Activated CD4-positive, alpha-beta T cell treated with anti-CD3 and anti-CD28 coated beads for 24 hours (primary cell): ENCODE results near the gene RAD51B.

Experiments used
- DNase-seq, 2 donors: peaks; one replicate each; pipeline ENCODE4 v3.0.0-alpha.2; 2020; ENCODE audit warnings: low read depth in 2 of 2

RAD51B gene

DNA sequence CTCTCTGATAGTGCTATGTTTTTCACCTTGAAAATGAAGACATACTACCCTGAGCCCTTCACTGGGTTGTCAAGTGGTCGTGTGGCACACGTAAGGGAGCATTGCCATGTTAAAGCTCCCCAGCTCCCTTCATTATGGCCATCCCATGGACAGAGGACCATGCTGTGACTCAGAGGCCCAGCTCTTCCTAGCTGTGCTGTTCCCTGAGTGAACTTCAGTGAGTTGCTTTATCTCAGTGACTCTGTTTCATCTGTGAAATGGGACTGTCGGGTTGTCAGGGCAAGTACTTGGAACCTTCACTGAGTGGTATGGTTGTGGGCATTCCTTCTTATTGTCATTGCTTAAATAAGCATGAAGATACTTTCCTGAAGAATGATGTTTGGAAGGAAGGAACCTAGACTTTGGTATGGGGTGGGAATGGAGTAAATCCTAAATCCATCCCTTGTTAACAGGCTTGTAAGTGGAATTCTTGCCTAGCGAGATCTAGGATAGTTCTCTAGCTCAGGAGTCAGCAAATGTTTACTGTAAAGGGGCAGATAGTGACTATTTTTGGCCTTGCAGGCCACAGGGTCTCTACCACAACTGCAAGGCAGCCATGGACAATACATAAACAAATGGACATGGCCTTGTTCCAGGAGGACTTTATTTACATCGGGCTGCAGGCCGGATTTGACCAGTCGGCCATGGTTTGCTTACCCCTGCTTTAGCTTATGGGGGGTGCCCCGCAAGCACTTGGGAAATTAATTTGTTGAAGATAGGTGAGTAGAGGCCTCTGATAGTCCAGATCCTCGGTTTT, 689.8 kb downstream of the RAD51B start:
- DNase-seq = no peak

DNA sequence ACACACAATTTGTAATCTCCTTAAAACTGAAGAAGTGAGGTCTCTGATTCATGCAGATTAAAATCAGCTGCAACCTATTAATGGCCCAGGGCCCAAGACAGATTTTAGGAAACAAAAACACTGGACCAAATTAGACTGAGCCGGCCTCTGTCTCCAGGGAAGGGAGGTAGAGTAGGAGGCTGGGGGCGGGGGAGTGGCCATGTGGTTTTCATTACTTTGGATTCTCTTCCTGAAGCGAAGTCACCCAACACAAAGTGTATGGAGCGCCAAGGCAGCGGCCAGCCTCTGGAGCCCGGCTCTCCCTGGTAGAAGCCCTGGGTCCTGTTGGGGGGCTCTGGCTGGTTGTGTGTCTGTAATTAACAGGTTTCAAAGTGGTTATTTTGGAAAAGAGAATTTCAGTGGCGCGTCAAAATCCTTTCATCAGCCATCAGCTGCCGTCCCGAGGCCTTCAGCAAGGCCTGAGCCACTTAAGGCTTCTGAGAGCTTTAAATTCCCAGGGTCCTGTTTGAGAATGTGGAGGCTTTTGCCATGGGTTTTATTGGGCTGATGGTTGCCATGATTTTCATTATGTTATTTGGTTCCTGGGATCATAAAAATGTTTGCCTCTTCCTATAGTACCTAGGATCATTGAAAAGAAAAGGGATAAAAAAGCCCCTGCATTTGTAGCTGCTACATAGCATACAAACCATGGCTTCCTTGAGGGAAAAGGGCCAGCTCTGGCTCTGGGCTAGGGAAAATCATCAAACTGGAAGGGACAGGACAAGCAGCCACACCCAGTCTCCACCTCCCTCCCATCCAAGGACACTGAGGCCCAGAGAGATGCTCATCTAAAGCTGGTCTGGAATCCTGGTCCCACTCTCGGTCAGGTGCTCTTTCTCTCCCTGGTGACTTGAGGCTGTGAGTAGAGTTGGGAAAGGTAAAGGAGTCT, 690.9 kb downstream of the RAD51B start:
- DNase-seq = no peak

DNA sequence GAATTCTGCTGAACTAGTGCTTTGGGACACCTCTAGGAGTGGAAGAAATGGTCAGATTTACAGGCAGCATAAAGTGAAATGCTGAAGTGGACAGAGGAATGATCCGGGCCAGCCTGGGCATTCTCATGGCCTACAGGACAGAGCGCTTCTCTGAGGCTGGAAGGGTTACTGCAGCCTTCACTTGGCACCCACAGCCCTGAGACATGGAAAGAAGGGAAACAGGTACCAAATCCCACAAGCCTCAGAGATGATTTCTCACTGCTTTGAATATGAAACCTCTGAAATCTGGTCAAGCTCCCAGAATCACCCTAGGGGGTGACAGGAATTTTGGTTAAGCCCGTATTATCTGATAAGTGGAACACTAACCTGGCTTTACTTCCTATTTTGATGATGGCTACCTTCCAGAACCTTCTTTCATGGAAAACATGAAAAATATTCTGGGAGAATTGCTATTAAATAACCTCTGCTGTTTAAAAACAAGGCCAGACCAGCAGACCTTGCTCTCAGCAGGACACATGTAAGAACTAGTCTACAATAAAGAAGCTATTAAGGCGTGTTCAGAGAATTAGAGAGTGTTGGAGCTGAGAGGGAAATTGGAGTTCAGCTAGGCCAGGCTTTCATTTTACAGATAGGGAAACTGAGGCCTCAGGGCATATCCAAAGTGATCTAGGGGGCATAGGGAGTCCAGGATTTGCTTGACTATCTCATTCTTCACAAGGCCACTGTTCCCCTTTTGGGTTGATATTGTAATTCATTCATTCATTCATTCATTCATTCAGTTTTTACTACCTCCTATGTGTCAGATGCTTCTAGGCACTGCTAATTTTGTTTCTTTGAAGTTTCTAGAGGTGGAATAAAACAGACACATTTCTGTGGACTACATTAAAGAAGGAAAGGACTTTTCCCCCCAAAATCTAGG, 691.8 kb downstream of the RAD51B start:
- DNase-seq = no peak

DNA sequence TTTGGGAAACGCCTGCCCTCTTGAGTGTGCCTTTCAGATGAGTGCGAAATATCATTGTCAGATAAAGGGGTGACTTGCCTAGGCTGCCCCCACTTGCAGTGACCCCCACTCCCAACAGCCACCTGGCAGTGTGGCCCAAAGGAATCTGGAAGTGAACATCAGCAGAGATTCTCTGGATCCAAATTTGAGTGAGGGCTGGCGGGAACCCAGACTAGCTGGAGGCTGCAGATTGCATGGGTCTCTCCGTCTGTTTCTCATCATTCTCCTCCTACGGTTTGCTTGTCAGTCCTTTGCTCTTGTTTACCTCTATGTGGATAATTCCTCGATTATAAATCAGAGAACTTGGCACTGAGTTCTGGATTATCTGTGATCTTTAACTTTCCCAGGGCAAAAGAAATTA, 692.5 kb downstream of the RAD51B start:
- DNase-seq = no peak

DNA sequence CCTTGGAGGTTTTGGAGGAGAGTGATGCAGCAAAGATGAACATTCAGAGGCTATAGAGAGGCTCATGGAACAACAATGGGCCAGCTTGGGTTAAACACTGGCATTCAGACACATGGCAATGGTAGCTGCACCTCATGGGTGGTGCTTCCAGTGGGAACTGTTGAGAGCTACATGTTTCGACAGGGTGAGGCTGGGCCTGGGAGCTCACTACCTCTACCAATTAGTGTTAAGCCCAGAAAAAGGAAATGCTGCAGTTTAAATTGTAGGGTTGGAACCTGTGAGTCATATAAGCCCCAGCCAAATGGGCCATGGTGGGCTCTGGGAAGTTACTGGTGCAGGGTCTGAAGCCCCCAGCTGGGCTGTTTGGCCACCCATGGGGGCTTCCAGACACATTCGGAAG, 693.6 kb downstream of the RAD51B start:
- no peak for DNase-seq

DNA sequence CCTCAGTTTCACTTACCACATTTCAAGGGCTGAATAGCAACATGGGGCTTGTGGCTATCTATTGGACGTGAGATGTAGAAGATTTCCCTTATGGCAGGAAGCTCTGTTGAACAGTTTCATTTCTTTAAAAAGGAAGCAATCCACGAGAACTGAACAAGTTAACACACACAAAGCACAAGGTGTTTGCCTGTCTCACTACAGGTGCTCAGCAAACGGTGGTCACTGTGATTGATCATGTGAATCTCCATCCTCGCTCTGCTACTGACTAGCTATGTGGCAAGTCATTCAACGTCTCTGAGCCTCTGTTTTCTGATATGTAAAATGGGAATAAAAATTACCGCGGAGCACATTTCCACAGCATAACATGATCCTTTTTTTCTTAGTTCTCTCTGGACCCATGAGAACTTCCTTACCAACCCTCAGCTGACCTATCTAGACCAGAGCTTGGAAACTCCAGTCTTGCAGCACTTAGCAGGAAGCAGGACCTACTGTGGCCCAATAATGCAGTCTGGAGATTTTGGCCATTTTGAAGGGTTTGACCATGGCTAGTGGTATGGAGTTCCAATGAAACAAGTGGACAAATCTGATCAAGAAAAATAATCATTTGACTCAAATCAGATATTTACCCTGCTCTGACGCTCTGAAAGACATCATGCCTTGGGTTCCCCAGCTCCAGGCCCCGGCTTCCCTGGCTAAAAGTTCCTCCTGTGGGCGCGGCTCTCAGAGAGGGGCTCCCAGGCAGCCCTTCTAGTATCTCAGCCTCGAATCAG, 694.4 kb downstream of the RAD51B start:
- no peak for DNase-seq

DNA sequence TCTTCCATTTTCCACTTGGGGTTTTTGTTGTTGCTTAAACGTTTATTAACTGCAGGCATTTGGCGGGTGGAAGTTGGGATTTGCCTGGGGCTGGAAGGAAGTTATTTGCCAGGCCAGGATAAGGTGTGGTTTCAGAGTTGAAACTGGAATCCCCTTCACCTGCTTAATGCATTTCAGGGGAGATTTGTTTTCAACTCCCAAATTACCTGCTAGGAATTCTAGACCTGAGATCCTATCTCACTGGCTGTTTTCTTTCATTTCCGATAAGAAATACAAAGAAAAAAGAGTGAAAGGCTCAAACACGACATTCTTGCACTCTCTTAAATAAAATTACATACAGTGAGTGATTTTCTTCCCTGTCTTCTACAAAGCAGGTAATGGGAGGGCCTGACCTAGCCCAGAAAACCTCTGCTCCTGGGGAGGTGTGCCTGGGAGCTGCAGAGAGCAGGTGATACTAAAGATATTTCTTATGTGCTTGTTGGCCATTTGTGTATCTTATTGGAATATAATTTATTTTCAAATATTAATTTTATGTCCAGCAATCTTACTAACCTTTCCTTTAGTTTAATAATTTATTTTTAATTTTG, 695.1 kb downstream of the RAD51B start:
- DNase-seq = no peak

DNA sequence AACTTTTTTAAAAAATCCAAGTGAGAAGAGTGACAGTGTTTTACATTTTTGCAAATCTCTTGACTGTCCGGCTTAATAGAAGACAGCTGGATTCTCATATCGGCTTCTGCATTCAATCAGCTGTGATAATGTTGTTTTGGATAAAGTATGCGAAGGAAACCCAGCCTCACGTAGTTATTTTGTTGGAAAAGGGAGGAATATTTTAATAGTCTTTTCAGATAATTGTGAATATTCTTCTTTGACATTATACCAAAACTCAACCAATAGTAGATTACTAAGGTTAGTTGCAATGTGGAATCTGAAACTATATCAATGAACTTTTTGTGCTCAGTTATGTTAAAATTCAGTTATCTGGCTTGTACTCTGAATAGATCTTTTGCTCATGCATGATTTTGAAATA, 696.8 kb downstream of the RAD51B start:
- no peak for DNase-seq

DNA sequence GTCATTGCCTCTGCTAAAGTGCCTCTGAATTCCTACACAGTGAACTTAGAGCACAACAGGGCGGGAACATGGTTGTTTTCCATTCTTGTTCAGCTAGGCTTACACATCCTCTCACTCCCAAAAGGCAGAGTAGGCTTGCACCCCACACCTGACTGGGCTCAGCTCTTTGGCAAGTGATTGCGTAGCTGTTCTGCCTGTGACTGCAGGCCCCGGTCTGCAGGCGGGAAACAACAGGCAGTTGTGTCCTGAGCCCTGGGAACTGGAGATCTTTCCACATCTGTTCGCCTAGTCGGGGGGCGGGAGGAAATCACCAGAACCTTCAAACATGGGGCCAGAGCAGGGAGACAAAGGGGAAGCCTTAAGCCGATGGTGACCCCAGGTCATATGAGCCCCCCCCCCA, 698.6 kb downstream of the RAD51B start:
- DNase-seq = no peak

DNA sequence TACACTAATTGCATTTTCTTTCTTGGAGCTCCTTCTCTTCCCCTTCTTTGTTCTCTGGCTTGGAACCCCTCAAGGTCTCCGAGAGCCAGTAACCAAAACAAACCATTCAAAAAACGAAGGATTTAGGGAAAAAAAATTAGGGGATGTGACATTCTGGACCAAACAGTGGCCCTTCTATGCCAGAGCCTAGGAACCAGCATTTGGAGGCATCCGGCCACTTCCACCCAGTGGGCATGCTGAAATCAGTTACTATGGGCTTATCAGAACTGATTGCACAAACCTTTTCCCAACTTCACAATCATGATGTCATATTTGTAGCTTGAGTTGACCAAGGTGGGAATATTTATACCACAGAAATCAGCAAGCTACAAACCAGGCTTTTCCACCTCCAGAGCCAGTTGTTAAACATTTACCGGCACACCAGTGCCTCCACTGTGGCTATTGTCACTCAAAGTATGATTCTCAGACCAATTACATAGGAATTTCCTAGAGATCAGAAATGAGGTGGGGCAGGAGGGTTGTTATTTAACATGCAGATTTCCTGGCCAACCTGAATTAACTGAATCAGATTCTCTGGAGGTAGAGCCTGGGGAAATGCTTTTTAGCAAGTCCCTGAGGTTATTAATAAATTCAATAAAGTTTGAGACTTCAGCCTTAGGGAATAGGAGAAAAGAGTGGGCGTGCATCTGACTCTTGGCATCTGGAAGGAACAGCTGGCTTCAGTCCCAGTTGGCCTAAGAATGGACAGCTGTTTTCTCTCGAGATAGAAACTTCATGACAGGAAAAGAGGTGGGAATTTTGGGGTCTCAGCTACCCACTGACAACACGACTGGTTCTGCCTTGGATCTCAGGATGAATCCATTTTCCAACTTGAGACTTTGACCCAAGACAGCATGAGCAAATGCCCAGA, 699.4 kb downstream of the RAD51B start:
- DNase-seq = no peak

DNA sequence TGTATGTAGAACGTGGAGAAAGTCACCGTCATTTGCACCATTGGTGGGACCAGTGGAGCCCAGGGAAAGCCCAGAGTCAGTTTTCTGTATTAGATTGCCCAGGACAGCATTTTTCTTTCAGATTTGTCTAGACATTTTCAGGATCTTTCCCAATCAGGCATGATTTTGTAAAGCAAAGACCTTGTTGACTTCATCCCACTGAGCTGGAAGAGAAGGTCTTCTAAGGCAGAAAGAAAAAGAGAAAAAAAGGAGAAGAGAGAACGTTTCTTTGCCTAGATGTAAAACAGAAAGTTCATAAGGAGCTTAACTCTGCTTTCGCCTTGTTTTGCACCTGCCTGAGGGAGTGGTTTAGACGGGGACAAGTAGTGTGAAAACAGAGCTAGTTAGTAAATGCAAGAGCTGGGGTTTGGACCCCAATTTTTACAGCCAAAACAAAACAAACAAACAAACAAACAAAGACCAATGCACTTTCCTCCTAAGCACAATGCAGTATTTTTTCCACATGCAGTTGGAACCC, 700.1 kb downstream of the RAD51B start:
- no peak for DNase-seq

DNA sequence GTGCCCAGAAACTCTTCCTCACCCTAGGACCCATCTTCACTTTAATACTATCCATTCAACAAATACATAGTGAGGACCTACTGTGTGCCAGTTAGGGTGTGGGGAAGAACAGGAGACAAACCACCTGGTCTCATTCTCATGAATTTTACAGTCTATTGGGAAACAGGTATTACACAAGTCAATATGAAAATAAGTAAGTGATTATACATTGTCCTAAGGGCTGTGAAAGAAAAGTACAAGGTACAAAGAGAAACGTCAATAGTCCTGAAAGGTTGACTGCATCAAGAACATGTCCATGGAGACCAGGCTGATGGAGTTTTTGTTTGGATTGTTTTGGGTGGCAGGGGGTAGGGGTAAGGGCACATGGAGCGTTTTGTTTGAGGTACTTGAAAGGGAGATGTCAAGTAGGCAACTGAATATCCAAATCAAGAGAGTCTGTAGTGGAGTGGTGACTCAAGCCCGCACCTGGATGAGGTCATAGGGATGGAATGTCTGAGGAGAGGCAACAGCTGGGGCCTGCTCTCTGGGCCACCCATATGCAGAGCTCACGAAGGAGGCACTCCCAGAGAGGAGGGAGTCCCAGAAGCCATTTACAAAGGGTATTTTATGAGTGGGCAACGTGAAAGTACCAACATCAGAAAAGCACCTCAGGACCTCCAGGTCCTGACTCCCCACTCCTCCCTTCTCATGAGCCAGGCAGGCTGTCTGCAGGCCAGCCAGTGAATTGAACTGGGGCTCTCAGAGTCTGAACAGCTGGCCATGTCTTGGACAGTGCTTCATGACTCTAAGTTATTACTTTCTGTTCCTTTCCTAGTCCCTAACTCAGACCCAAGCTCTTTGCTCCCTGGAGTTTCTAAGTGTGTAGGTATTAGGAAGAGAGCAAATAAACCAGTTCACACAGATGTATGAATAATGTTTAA, 701.3 kb downstream of the RAD51B start:
- no peak for DNase-seq

DNA sequence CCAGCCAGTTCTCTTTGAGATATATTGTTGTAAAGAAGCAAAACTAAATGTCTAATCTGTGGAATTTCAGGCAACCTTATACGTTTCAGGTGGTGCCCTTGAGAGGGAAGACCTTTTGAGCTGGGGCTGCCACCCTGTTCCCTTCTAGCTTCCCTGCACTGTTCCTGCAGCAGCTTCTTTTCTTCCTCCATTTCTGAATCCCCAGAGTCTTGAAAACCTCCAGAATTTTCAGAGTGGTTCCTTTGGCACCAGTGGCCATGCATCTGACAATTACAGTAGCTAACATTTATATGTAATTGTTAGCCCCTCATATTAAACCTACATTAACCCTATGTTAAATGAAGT, 702.0 kb downstream of the RAD51B start:
- no peak for DNase-seq

DNA sequence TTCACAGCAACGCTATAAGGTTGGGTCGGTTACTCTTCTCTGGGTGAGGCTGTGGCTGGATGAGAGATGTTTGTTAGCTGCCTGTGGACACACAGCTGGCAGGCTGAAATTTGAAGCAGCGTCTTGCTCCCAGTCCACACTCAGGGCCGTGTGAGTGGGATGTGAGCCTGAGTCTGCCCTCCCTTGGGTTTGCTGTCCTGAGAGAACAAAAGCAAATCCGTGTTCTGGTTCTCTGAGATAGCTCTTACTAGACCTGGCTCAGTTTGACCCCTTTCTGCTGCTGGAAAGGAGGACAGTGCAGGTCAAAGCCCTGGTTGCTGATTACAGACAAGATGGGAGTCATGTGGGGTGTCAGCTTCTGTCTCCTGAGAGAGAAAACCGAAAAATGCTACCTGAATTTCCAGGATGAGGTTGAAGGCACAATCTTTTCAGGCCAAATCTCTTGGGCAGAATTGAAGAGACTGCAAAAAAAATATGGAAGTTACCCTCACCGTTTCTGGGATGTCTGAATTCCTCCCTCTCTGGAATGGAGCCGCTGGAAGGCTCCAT, 702.5 kb downstream of the RAD51B start:
- no peak for DNase-seq

DNA sequence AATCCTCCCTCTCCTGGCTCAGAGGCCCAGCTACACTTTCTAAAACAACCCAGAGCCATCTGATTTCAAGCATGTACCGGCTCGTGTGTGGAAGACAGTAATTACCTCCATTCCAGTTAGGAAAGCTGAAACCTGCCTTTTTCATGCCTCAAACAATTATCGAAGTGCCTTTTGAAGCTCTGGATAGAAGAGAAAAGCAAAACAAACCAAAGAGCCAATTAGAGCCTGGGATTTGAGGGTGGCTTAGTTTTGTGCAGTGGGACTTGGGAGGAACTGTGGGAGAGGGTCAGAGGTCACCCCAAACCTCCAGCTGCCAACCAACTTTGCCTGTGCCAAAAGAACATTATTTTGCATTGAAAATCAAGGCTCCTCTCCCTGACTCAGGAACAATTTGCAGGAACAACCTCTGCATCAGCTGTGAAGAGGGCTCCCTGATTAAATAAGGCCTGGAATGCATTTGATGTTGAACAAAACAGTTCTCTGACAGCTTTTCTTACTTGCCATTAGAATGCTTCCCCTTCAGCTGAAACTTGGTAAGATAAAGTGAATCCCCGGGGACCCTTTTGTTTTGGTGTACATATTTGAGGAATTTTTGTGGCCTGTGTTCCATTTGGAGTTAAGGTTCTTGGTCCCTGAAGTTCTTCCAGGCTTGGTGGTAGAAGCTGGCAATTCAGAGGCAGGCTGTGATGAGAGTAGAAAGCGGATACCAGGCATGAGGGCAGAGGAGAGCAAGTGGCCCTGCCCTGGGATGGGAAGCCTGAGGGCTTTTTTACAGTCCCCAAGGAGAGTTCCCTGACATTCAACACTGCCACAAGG, 703.1 kb downstream of the RAD51B start:
- DNase-seq = no peak

DNA sequence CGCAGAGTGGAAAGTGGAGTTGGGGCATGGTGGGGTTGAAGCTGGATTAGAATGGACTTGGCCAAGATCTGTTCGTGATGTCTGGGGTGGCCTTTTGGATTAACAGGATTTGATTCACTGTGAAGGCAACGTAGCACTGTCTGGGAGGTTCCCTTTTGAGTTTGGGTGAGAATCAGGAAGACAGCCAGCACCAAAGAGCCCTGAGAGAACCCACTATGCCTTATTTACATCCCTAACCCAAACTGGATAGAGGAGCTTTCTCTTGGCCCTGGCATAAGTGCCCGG, 703.7 kb downstream of the RAD51B start:
- DNase-seq = no peak

DNA sequence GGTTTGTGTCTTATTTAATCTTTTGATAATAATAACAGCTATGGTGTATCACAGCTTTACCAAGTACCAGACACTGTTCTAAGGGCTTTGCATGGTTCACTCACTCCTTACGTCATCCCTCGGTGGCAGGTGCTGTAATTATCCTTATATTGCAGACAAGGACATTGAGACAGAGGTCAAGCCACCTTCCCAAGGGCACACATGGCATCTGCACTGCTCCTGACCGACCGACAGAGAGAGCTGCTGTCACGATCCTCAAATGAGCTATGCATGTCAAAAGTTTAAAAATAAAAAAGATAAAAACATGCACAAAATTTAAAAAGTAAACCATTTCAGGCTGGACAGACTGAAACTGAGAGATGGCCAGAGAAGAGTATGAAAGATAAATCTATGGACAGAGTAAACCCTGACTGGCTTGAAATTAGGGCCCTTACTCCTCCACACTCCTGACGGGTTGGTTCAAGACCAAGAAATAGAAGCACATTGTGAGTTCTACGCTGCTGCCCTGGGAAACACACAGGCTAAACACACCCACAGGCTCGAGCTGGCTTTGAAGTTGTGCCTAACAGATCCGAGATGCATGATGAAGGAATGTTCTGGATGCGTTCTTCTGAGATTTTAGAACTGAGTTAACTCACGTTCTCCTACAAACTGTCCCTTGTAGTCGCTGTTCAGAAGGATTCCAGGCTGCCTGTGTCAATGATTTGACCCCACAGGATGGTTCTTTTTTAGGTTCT, 704.6 kb downstream of the RAD51B start:
- DNase-seq = no peak
